IPS-18a (cell line): Measurements from ENCODE around the gene LRP1B.

Experiments used
- H3K27ac ChIP-seq: one replicate; pipeline ENCODE4 v1.5.1; 2013; ENCODE audit warnings: low read length
- H3K27me3 ChIP-seq: one replicate; pipeline ENCODE4 v1.6.1; 2013; ENCODE audit warnings: mild to moderate bottlenecking, low read length; ENCODE audit not compliant: control insufficient read depth, insufficient read depth
- H3K36me3 ChIP-seq: one replicate; pipeline ENCODE4 v1.6.1; 2013; ENCODE audit warnings: low read depth, low read length; ENCODE audit not compliant: control insufficient read depth
- H3K4me1 ChIP-seq: one replicate; pipeline ENCODE4 v1.6.1; 2013; ENCODE audit warnings: low read depth, low read length; ENCODE audit not compliant: control insufficient read depth
- H3K4me3 ChIP-seq: one replicate; pipeline ENCODE4 v1.5.1; 2013; ENCODE audit warnings: low read length
- H3K9ac ChIP-seq: one replicate; pipeline ENCODE4 v1.6.1; 2013; ENCODE audit warnings: mild to moderate bottlenecking, low read length, moderate library complexity
- H3K9me3 ChIP-seq: one replicate; pipeline ENCODE4 v1.6.1; 2013; ENCODE audit warnings: low read depth, low read length; ENCODE audit not compliant: control insufficient read depth

LRP1B gene

GRCh38 chr2:141925511-141925910 lies 205.3 kb downstream of the LRP1B start:
- Histone ChIP-seq H3K4me1 (no peaks in the 10 kb centered on the region), H3K27ac (no peak overlapping the region), H3K9me3 (no peaks in the 10 kb centered on the region), H3K27me3 (no peaks in the 10 kb centered on the region), H3K36me3 (no peaks in the 10 kb centered on the region), H3K4me3 (no peak overlapping the region), H3K9ac (no peak overlapping the region)

GRCh38 chr2:141923657-141924056 lies 207.2 kb downstream of the LRP1B start:
- H3K9me3 ChIP-seq = no peaks in the 10 kb centered on the region
- H3K4me3 ChIP-seq = no peak overlapping the region
- no peaks in the 10 kb centered on the region for H3K27me3 ChIP-seq
- H3K9ac ChIP-seq = no peak overlapping the region
- no peaks in the 10 kb centered on the region for H3K36me3 ChIP-seq
- no peaks in the 10 kb centered on the region for H3K4me1 ChIP-seq
- no peak overlapping the region for H3K27ac ChIP-seq

GRCh38 chr2:141911485-141912066 lies 219.2 kb downstream of the LRP1B start:
- Histone ChIP-seq H3K4me3 (no peak overlapping the region), H3K27ac (no peak overlapping the region), H3K9me3 (no peaks in the 10 kb centered on the region), H3K27me3 (no peaks in the 10 kb centered on the region), H3K4me1 (peaks cover 4% of the 10 kb centered on the region), H3K36me3 (no peaks in the 10 kb centered on the region), H3K9ac (no peak overlapping the region)

- peaks cover 4% of the 10 kb centered on the region for H3K4me1 ChIP-seq
- no peak overlapping the region for H3K27ac ChIP-seq
- no peak overlapping the region for H3K4me3 ChIP-seq
- H3K36me3 ChIP-seq = no peaks in the 10 kb centered on the region
- H3K9ac ChIP-seq = no peak overlapping the region
- H3K27me3 ChIP-seq = no peaks in the 10 kb centered on the region
- no peaks in the 10 kb centered on the region for H3K9me3 ChIP-seq
Measured at GRCh38 chr2:141906678-141907077, 224.1 kb downstream of the LRP1B start.

GRCh38 chr2:141900826-141901225 lies 230.0 kb downstream of the LRP1B start:
- no peak overlapping the region for H3K4me3 ChIP-seq
- H3K27me3 ChIP-seq = no peaks in the 10 kb centered on the region
- H3K9ac ChIP-seq = no peak overlapping the region
- H3K4me1 ChIP-seq = no peaks in the 10 kb centered on the region
- no peak overlapping the region for H3K27ac ChIP-seq
- H3K36me3 ChIP-seq = no peaks in the 10 kb centered on the region
- no peaks in the 10 kb centered on the region for H3K9me3 ChIP-seq

GRCh38 chr2:141899740-141900139 lies 231.1 kb downstream of the LRP1B start:
- Histone ChIP-seq H3K4me1 (no peaks in the 10 kb centered on the region), H3K27ac (no peak overlapping the region), H3K4me3 (no peak overlapping the region), H3K36me3 (no peaks in the 10 kb centered on the region), H3K9me3 (no peaks in the 10 kb centered on the region), H3K27me3 (no peaks in the 10 kb centered on the region), H3K9ac (no peak overlapping the region)

- Histone ChIP-seq H3K9me3 (no peaks in the 10 kb centered on the region), H3K4me1 (no peaks in the 10 kb centered on the region), H3K4me3 (no peak overlapping the region), H3K27ac (no peak overlapping the region), H3K27me3 (no peaks in the 10 kb centered on the region), H3K36me3 (no peaks in the 10 kb centered on the region), H3K9ac (no peak overlapping the region)
Measured at GRCh38 chr2:141889788-141890187, 241.0 kb downstream of the LRP1B start.

- no peaks in the 10 kb centered on the region for H3K27me3 ChIP-seq
- no peaks in the 10 kb centered on the region for H3K9me3 ChIP-seq
- H3K4me1 ChIP-seq = no peaks in the 10 kb centered on the region
- H3K9ac ChIP-seq = no peak overlapping the region
- no peak overlapping the region for H3K27ac ChIP-seq
- no peaks in the 10 kb centered on the region for H3K36me3 ChIP-seq
- H3K4me3 ChIP-seq = no peak overlapping the region
Measured at GRCh38 chr2:141888987-141889555, 241.7 kb downstream of the LRP1B start.

GRCh38 chr2:141887363-141887762 lies 243.5 kb downstream of the LRP1B start:
- Histone ChIP-seq H3K27me3 (no peaks in the 10 kb centered on the region), H3K4me1 (no peaks in the 10 kb centered on the region), H3K9me3 (no peaks in the 10 kb centered on the region), H3K36me3 (no peaks in the 10 kb centered on the region), H3K27ac (no peak overlapping the region), H3K4me3 (no peak overlapping the region), H3K9ac (no peak overlapping the region)

- H3K4me1 ChIP-seq = no peaks in the 10 kb centered on the region
- no peak overlapping the region for H3K4me3 ChIP-seq
- H3K9ac ChIP-seq = no peak overlapping the region
- no peaks in the 10 kb centered on the region for H3K36me3 ChIP-seq
- H3K27ac ChIP-seq = no peak overlapping the region
- no peaks in the 10 kb centered on the region for H3K9me3 ChIP-seq
- no peaks in the 10 kb centered on the region for H3K27me3 ChIP-seq
Measured at GRCh38 chr2:141878016-141878415, 252.8 kb downstream of the LRP1B start.

- Histone ChIP-seq H3K9me3 (no peaks in the 10 kb centered on the region), H3K4me3 (no peak overlapping the region)
Measured at GRCh38 chr2:141871913-141872634, 258.7 kb downstream of the LRP1B start.

GRCh38 chr2:141869572-141869971 lies 261.2 kb downstream of the LRP1B start:
- Histone ChIP-seq H3K4me1 (peaks cover 5% of the 10 kb centered on the region), H3K9me3 (no peaks in the 10 kb centered on the region), H3K27me3 (no peaks in the 10 kb centered on the region), H3K36me3 (no peaks in the 10 kb centered on the region), H3K9ac (no peak overlapping the region), H3K4me3 (no peak overlapping the region), H3K27ac (no peak overlapping the region)

More at GRCh38 chr2:141871913-141872634, 258.7 kb downstream of the LRP1B start:
- H3K4me1 ChIP-seq = peaks cover 5% of the 10 kb centered on the region
- H3K36me3 ChIP-seq = no peaks in the 10 kb centered on the region
- H3K9ac ChIP-seq = no peak overlapping the region
- no peak overlapping the region for H3K27ac ChIP-seq
- no peaks in the 10 kb centered on the region for H3K27me3 ChIP-seq
